K562 (cell line): ENCODE measurements around the gene ZNF829. TPM values are rescaled to one million over a fixed set of nuclear protein-coding genes. Genes with fewer than 3 reads are reported as not detected.

ENCODE experiments used
- ATAC-seq: fragments of 200-7000 bp; cut with Tn5 transposase; 3 replicates; pipeline ENCODE4 v1.9.1; 2020; ENCODE audit warnings: moderate library complexity
- BruUV-seq: library from RNA; stranded (reverse); fragments of 400-500 nt; replicated peaks from 2 replicates; lab custom pipeline; 2021; lab: Mats Ljungman, UMichigan
- CTCF ChIA-PET: fragments of 300-600 bp; formaldehyde crosslinking; extraction: SDS; loops from one replicate; lab custom pipeline; 2021; ENCODE audit warnings: low intra/inter-chr PET ratio; lab: Yijun Ruan, JAX
- POLR2A ChIA-PET: fragments of 300-600, 350-650 bp; sonication (Branson Sonifier 250); formaldehyde crosslinking; extraction: SDS; loops from one replicate; lab custom pipeline; 2021; ENCODE audit warnings: antibody characterized with exemption, inconsistent platforms; lab: Yijun Ruan, JAX
- DNase-seq, 4 experiments: peaks; one replicate each; pipeline versions ENCODE4 v3.0.0 to v3.0.0-alpha.2; 2011 to 2018; ENCODE audit warnings: low spot score in 3 of 4, mixed read lengths in 3 of 4; ENCODE audit errors: extremely low read depth in 1 of 4
- FAIRE-seq: peaks from 2 replicates; lab custom pipeline; 2011; peaks lifted over from hg19 to GRCh38; lab: Jason Lieb, UNC
- H2AFZ ChIP-seq: 2 replicates; pipeline ENCODE4 v1.6.0; 2011; ENCODE audit warnings: low read depth, low read length, control low read depth, inconsistent platforms
- H3K27ac ChIP-seq: fragments of 200-600 bp; 3 replicates; pipeline ENCODE4 v1.8.0; 2011; ENCODE audit warnings: low read depth, mild to moderate bottlenecking, control low read depth, inconsistent platforms, low read length, moderate library complexity, mixed read lengths; ENCODE audit errors: extremely low read depth
- H3K27me3 ChIP-seq, 2 experiments: fragments of 300-600 bp in 1 of 2; 2 replicates in 1 of 2; 3 replicates in 1 of 2; pipeline versions ENCODE4 v1.6.0 to v1.8.0; 2011; ENCODE audit warnings: inconsistent platforms in 2 of 2, low read length in 2 of 2, mild to moderate bottlenecking in 1 of 2, mixed read lengths in 1 of 2, moderate library complexity in 1 of 2; ENCODE audit not compliant: control insufficient read depth in 2 of 2, insufficient read depth in 2 of 2
- H3K36me3 ChIP-seq: fragments of 300-600 bp; 3 replicates; pipeline ENCODE4 v1.8.0; 2011; ENCODE audit warnings: mild to moderate bottlenecking, low read length, inconsistent platforms; ENCODE audit not compliant: control insufficient read depth, insufficient read depth
- H3K4me1 ChIP-seq, 2 experiments: fragments of 200-600 bp in 1 of 2; replicated peaks in 1 of 2; 2 replicates in 1 of 2; 3 replicates in 1 of 2; pipeline versions ENCODE4 v1.5.1 to v1.8.0; 2011; ENCODE audit warnings: inconsistent platforms in 2 of 2, low read length in 2 of 2, mild to moderate bottlenecking in 1 of 2, mixed read lengths in 1 of 2, moderate library complexity in 1 of 2; ENCODE audit not compliant: control insufficient read depth in 2 of 2, insufficient read depth in 2 of 2
- H3K4me2 ChIP-seq: 2 replicates; pipeline ENCODE4 v1.6.1; 2011; ENCODE audit warnings: low read length, control low read depth, inconsistent platforms, mixed read lengths; ENCODE audit not compliant: insufficient read depth
- H3K4me3 ChIP-seq: fragments of 200-600 bp; sonication (generic), shearing (Covaris generic); 2 replicates; pipeline ENCODE4 v1.5.1; 2016; ENCODE audit warnings: control low read depth, inconsistent platforms
- H3K79me2 ChIP-seq: fragments of 200-600 bp; 3 replicates; pipeline ENCODE4 v1.8.0; 2011; ENCODE audit warnings: low read length, inconsistent platforms; ENCODE audit not compliant: control insufficient read depth, insufficient read depth
- H3K9ac ChIP-seq, 2 experiments: 2 replicates each; pipeline versions ENCODE4 v1.6.0 to v1.6.1; 2011; ENCODE audit warnings: low read depth in 2 of 2, low read length in 2 of 2, control low read depth in 1 of 2, inconsistent platforms in 1 of 2, mild to moderate bottlenecking in 1 of 2, mixed read lengths in 1 of 2; ENCODE audit not compliant: insufficient read depth in 1 of 2
- H3K9me1 ChIP-seq: one replicate; pipeline ENCODE4 v1.6.0; 2011; ENCODE audit warnings: inconsistent platforms, mild to moderate bottlenecking, low read length, moderate library complexity; ENCODE audit not compliant: control insufficient read depth, insufficient read depth
- H3K9me3 ChIP-seq: replicated peaks from 2 replicates; pipeline ENCODE4 v1.5.1; 2011; ENCODE audit warnings: low read depth, low read length, inconsistent platforms; ENCODE audit not compliant: control insufficient read depth, insufficient read depth
- H4K20me1 ChIP-seq: replicated peaks from 2 replicates; pipeline ENCODE4 v1.6.1; 2011; ENCODE audit warnings: low read length, inconsistent platforms, mixed read lengths; ENCODE audit not compliant: control insufficient read depth, insufficient read depth
- LARP7 ChIP-seq: fragments of 450-650 bp; IDR thresholded peaks from 2 replicates; pipeline ENCODE4 v1.6.1; 2016
- NCOA4 ChIP-seq: fragments of 450-650 bp; IDR thresholded peaks from 2 replicates; pipeline ENCODE4 v1.6.1; 2018; ENCODE audit warnings: mild to moderate bottlenecking; ENCODE audit not compliant: partially characterized antibody
- NR2C1 ChIP-seq, 2 experiments: fragments of 450-650 bp; IDR thresholded peaks; 2 replicates each; pipeline ENCODE4 v1.6.1; 2017; ENCODE audit warnings: mild to moderate bottlenecking in 2 of 2, antibody characterized with exemption in 1 of 2, inconsistent platforms in 1 of 2, missing compliant biosample characterization in 1 of 2, missing genetic modification characterization in 1 of 2
- NR3C1 ChIP-seq: sonication (generic); formaldehyde crosslinking; IDR thresholded peaks from 2 replicates; pipeline ENCODE4 v1.8.1; 2022; ENCODE audit warnings: missing genetic modification reagents
- PHB2 ChIP-seq: fragments of 450-650 bp; IDR thresholded peaks from 2 replicates; pipeline ENCODE4 v1.6.1; 2017; ENCODE audit warnings: low read depth
- POLR2AphosphoS5 ChIP-seq: IDR thresholded peaks from 2 replicates; pipeline ENCODE4 v1.6.1; 2011; ENCODE audit warnings: mild to moderate bottlenecking, low read depth, low read length, moderate library complexity; ENCODE audit not compliant: control insufficient read depth, insufficient read depth
- XRCC4 ChIP-seq: IDR thresholded peaks from one replicate; pipeline ENCODE4 v1.6.1; 2011; ENCODE audit not compliant: insufficient read depth, insufficient read length; ENCODE audit errors: extremely low read depth
- YBX1 ChIP-seq: fragments of 450-650 bp; IDR thresholded peaks from 2 replicates; pipeline ENCODE4 v1.7.1; 2016; ENCODE audit warnings: mild to moderate bottlenecking
- ZNF174 ChIP-seq: fragments of 250-450 bp; sonication (Bioruptor Pico); IDR thresholded peaks from 2 replicates; pipeline ENCODE4 v1.4.0; 2020; ENCODE audit warnings: mild to moderate bottlenecking
- ZNF224 ChIP-seq: sonication (generic); formaldehyde crosslinking; IDR thresholded peaks from 2 replicates; pipeline ENCODE4 v1.8.0; 2022; ENCODE audit warnings: mild to moderate bottlenecking, missing genetic modification reagents
- ZNF24 ChIP-seq: fragments of 450-650 bp; IDR thresholded peaks from 2 replicates; pipeline ENCODE4 v1.6.1; 2016
- ZNF766 ChIP-seq: fragments of 200-800 bp; sonication (Bioruptor generic); conservative IDR thresholded peaks from 2 replicates; pipeline ENCODE4 v1.6.1; 2016; ENCODE audit warnings: missing genetic modification characterization, missing compliant biosample characterization
- WGBS: fragments of 100-300 bp; shearing (Covaris generic); methylation state at CpG from one replicate; pipeline ENCODE4 v1.1.6; 2016; ENCODE audit warnings: low coverage, mixed read lengths; ENCODE audit not compliant: insufficient coverage; ENCODE audit errors: missing lambda C conversion rate; 5-methylcytosine and 5-hydroxymethylcytosine counted together
- in situ Hi-C: fragments of 300-500 bp; cut with MboI; formaldehyde crosslinking; loops from 4 replicates; pipeline ENCODE4 v1.15.0; 2018; ENCODE audit warnings: inconsistent platforms, mixed read lengths
- intact Hi-C: fragments of 100-400 bp; cut with micrococcal nuclease; formaldehyde crosslinking; loops from 2 replicates; pipeline ENCODE4 v1.14.2; 2022
- polyA plus RNA-seq, 8 experiments: library from polyadenylated mRNA; depleted of rRNA in 4 of 8; stranded (reverse) in 5 of 8; unstranded in 3 of 8; fragments of >200 nt; fragmentation: Nextera tagmentation in 2 of 8; fragmentation: Illumina TruSeq in 1 of 8; extraction: Ambion mirVana in 2 of 8; extraction: Trizol in 1 of 8; gene quantifications; 2 replicates each; pipeline versions ENCODE4 v1.2.1 to v1.2.3, GENCODE V29; 2011 to 2014; ENCODE audit warnings: inconsistent platforms in 1 of 8, missing spikeins in 1 of 8
- total RNA-seq, 7 experiments: library from RNA; depleted of rRNA in 6 of 7; stranded (reverse); fragments of >200 nt in 6 of 7; fragmentation: Illumina TruSeq in 2 of 7; extraction: Trizol in 2 of 7; gene quantifications; 2 replicates each; pipeline versions ENCODE4 v1.2.1 to v1.2.3, GENCODE V29; 2011 to 2021; ENCODE audit warnings: low replicate concordance in 1 of 7
- TF ChIP-seq, protein P1 (sequence below): fragments of 450-650 bp; IDR thresholded peaks from 2 replicates; pipeline ENCODE4 v1.6.1; 2017; ENCODE audit warnings: antibody characterized with exemption, mild to moderate bottlenecking
- TF ChIP-seq, protein P2 (sequence below), 2 experiments: fragments of 150-350 bp in 1 of 2; IDR thresholded peaks; 2 replicates each; pipeline ENCODE4 v1.6.1; 2012 to 2016; ENCODE audit warnings: low read depth in 2 of 2, low read length in 2 of 2, mild to moderate bottlenecking in 1 of 2, moderate library complexity in 1 of 2

The ZNF829 gene
- total and polyA plus RNA-seq, 9 of the 15 experiments (the other 6 are each of a cell fraction or from before 2014, with no cell fraction given) = 0.02 to 0.14 (median 0.06) TPM; not detected in 1

DNA sequence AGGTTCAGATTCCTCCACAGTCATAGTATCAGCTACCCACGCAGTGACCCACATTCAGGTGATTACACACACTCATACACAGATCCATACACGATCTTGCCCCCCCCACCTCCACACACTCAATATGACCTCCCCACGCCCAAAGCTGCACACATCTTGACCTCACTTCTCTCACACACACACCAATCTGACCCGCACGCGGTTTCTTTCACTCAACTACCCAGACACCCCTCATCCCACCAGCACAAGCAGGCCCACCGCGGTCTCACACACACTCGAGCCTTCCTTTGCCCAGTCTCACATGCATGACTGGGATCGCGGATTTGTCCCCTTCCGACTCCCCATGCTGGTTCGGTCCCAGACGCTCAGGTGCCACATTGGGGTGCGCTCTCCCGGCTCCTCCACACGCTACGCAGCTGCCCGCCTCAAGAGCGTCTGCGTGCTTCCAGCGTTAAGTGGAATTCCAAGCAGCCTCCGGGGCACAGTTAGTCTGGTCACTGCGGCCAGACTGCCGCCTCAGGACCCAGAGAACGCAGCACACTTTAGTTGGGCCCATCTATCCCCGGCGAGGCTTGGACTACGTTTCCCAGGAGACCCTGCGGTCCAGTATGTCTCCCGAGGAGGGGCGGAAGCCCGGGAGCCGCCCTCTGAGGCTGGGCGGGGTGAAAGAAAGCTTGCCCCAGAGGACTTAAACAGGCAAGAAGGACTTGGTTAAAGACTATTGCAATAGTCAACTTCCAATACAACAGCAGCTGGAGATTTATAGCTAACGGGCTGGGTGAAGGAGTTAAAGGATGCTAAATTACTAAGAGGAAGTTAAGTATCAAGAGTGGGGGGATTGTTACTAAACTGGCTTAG lies 66.2 kb downstream of the ZNF829 start:
- Histone ChIP-seq H4K20me1 (no peaks in the 10 kb centered on the region), H3K4me3 (peak overlapping the region; percentile 48), H3K27ac (peak overlapping the region; percentile 41; the same call in 1 of the 3 replicates), H3K27me3 (no peaks in the 10 kb centered on the region), H3K4me1 (peaks cover 0 to 3% of the 10 kb centered on the region in 2 experiments; a peak in 1 of 5 replicates), H3K9me3 (no peaks in the 10 kb centered on the region), H3K36me3 (no peaks in the 10 kb centered on the region), H3K9me1 (no peaks in the 10 kb centered on the region), H3K9ac (peak overlapping the region; percentile 67 to 82), H3K79me2 (no peaks in the 10 kb centered on the region), H2AFZ (peak overlapping the region; percentile 81), H3K4me2 (peak overlapping the region; percentile 71)
- CTCF ChIA-PET = no interaction called here
- WGBS = 2% methylated on average over 30 of the region's 36 CpGs
- DNase-seq = peak; percentile 39 to 73 (median 48)
- no TSS peak for BruUV-seq
- intact Hi-C loops (no loop called here), in situ Hi-C loops (no loop called here)
- ATAC-seq = peak; percentile 97
- FAIRE-seq = no peak
- POLR2A ChIA-PET = no interaction called here
- no peak for TF ChIP-seq LARP7
- TF ChIP-seq PHB2 = no peak
- no peak for TF ChIP-seq ZNF24
- TF ChIP-seq ZNF766 (CRISPR knock-in tag) = no peak
- TF ChIP-seq, protein P1, sequence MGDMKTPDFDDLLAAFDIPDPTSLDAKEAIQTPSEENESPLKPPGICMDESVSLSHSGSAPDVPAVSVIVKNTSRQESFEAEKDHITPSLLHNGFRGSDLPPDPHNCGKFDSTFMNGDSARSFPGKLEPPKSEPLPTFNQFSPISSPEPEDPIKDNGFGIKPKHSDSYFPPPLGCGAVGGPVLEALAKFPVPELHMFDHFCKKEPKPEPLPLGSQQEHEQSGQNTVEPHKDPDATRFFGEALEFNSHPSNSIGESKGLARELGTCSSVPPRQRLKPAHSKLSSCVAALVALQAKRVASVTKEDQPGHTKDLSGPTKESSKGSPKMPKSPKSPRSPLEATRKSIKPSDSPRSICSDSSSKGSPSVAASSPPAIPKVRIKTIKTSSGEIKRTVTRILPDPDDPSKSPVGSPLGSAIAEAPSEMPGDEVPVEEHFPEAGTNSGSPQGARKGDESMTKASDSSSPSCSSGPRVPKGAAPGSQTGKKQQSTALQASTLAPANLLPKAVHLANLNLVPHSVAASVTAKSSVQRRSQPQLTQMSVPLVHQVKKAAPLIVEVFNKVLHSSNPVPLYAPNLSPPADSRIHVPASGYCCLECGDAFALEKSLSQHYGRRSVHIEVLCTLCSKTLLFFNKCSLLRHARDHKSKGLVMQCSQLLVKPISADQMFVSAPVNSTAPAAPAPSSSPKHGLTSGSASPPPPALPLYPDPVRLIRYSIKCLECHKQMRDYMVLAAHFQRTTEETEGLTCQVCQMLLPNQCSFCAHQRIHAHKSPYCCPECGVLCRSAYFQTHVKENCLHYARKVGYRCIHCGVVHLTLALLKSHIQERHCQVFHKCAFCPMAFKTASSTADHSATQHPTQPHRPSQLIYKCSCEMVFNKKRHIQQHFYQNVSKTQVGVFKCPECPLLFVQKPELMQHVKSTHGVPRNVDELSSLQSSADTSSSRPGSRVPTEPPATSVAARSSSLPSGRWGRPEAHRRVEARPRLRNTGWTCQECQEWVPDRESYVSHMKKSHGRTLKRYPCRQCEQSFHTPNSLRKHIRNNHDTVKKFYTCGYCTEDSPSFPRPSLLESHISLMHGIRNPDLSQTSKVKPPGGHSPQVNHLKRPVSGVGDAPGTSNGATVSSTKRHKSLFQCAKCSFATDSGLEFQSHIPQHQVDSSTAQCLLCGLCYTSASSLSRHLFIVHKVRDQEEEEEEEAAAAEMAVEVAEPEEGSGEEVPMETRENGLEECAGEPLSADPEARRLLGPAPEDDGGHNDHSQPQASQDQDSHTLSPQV = no peak
- TF ChIP-seq XRCC4 = no peak
- no peak for TF ChIP-seq ZNF224
- TF ChIP-seq YBX1 = no peak
- no peak for TF ChIP-seq NR3C1
- TF ChIP-seq NCOA4 = no peak
- TF ChIP-seq, protein P2, sequence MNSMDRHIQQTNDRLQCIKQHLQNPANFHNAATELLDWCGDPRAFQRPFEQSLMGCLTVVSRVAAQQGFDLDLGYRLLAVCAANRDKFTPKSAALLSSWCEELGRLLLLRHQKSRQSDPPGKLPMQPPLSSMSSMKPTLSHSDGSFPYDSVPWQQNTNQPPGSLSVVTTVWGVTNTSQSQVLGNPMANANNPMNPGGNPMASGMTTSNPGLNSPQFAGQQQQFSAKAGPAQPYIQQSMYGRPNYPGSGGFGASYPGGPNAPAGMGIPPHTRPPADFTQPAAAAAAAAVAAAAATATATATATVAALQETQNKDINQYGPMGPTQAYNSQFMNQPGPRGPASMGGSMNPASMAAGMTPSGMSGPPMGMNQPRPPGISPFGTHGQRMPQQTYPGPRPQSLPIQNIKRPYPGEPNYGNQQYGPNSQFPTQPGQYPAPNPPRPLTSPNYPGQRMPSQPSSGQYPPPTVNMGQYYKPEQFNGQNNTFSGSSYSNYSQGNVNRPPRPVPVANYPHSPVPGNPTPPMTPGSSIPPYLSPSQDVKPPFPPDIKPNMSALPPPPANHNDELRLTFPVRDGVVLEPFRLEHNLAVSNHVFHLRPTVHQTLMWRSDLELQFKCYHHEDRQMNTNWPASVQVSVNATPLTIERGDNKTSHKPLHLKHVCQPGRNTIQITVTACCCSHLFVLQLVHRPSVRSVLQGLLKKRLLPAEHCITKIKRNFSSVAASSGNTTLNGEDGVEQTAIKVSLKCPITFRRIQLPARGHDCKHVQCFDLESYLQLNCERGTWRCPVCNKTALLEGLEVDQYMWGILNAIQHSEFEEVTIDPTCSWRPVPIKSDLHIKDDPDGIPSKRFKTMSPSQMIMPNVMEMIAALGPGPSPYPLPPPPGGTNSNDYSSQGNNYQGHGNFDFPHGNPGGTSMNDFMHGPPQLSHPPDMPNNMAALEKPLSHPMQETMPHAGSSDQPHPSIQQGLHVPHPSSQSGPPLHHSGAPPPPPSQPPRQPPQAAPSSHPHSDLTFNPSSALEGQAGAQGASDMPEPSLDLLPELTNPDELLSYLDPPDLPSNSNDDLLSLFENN (IDR thresholded peaks at IDR 0.05; ENCODE audit: low read depth in 2 of 2, low read length in 2 of 2) = no peak
- no peak for TF ChIP-seq ZNF174 (CRISPR knock-in tag)
- TF ChIP-seq POLR2AphosphoS5 = no peak
- TF ChIP-seq NR2C1 (IDR thresholded peaks at IDR 0.05) = no peak
- TF ChIP-seq NR2C1 (tag; IDR thresholded peaks at IDR 0.05) = no peak
